Measurements from ENCODE around the gene C6orf58.

DNA sequence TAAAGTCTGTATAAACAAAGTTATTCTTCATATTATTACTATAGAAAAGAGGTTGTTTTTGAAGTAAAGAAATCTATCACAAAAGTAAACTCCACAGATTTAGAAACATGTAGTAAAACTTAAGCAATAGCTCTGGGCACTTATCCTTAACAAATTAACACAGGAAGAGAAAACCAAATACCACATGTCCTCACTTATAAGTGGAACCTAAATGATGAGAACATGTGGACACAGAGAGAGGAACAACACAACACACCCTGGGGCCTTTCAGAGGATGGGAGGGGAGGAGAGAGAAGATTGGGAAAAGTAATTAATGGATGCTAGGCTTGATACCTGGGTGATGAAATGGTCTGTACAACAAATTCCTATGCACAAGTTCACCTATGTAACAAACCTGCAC, 57.2 kb downstream of the C6orf58 start:
- TF ChIP-seq, protein P1, sequence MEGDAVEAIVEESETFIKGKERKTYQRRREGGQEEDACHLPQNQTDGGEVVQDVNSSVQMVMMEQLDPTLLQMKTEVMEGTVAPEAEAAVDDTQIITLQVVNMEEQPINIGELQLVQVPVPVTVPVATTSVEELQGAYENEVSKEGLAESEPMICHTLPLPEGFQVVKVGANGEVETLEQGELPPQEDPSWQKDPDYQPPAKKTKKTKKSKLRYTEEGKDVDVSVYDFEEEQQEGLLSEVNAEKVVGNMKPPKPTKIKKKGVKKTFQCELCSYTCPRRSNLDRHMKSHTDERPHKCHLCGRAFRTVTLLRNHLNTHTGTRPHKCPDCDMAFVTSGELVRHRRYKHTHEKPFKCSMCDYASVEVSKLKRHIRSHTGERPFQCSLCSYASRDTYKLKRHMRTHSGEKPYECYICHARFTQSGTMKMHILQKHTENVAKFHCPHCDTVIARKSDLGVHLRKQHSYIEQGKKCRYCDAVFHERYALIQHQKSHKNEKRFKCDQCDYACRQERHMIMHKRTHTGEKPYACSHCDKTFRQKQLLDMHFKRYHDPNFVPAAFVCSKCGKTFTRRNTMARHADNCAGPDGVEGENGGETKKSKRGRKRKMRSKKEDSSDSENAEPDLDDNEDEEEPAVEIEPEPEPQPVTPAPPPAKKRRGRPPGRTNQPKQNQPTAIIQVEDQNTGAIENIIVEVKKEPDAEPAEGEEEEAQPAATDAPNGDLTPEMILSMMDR (conservative IDR thresholded peaks at IDR 0.05 in 1 of 2, IDR thresholded peaks at IDR 0.05 in 1 of 2; ENCODE audit: low read depth in 1 of 2, low read length in 2 of 2), result no peak
- TF ChIP-seq EZH2 (IDR thresholded peaks at IDR 0.05; ENCODE audit: low read length, missing control alignments), result no peak
